H7 (cell line): ENCODE results near the gene B4GALT1. TPM values are rescaled to one million over a fixed set of nuclear protein-coding genes. Genes with fewer than 3 reads are reported as not detected.
A peak's percentile ranks its signal among the peaks of the same experiment; 100 is the strongest.
"Not testable (repeated sequence)": the region's sequence is repeated elsewhere in the genome, so short reads cannot be mapped to it uniquely, and the experiment has no call there.

Experiments
- DNase-seq: peaks from one replicate; pipeline ENCODE4 v3.0.0; 2012
- H3K27me3 ChIP-seq: 2 replicates; pipeline ENCODE4 v1.6.0; 2011; ENCODE audit warnings: mild to moderate bottlenecking, low read length; ENCODE audit not compliant: control insufficient read depth, insufficient read depth
- H3K36me3 ChIP-seq: replicated peaks from 2 replicates; pipeline ENCODE4 v1.5.1; 2011; ENCODE audit warnings: low read length; ENCODE audit not compliant: control insufficient read depth, insufficient read depth
- H3K4me3 ChIP-seq: 2 replicates; pipeline ENCODE4 v1.5.1; 2011; ENCODE audit warnings: low read depth, mild to moderate bottlenecking, control low read depth, low read length, moderate library complexity; ENCODE audit not compliant: insufficient read depth
- total RNA-seq: library from RNA; depleted of rRNA; stranded (reverse); fragments of >200 nt; shearing (Covaris generic); gene quantifications from 2 replicates; pipeline ENCODE4 v1.2.3, GENCODE V29; 2014

The B4GALT1 gene
- total RNA-seq, 1 experiment from 2014 or later = 5.5 TPM

GRCh38 chr9:33103501-33104281, 63.4 kb downstream of the B4GALT1 start:
- Histone ChIP-seq H3K36me3 (no peaks in the 10 kb centered on the region), H3K27me3 (no peaks in the 10 kb centered on the region), H3K4me3 (no peak overlapping the region)
- DNase-seq = no peak

GRCh38 chr9:33102551-33103210, 64.5 kb downstream of the B4GALT1 start:
- no peak overlapping the region for H3K4me3 ChIP-seq
- H3K36me3 ChIP-seq = no peaks in the 10 kb centered on the region
- DNase-seq = no peak
- H3K27me3 ChIP-seq = no peaks in the 10 kb centered on the region

- no peaks in the 10 kb centered on the region for H3K27me3 ChIP-seq
- no peak overlapping the region for H3K4me3 ChIP-seq
- H3K36me3 ChIP-seq = no peaks in the 10 kb centered on the region
- no peak for DNase-seq
These were observed 65.8 kb downstream of the B4GALT1 start for GRCh38 chr9:33101104-33101951.

GRCh38 chr9:33099754-33100153, 67.4 kb downstream of the B4GALT1 start:
- Histone ChIP-seq H3K36me3 (no peaks in the 10 kb centered on the region), H3K4me3 (no peak overlapping the region), H3K27me3 (no peaks in the 10 kb centered on the region)
- DNase-seq = no peak

GRCh38 chr9:33097192-33097591, 69.9 kb downstream of the B4GALT1 start:
- Histone ChIP-seq H3K27me3 (no peaks in the 10 kb centered on the region), H3K4me3 (no peak overlapping the region), H3K36me3 (no peaks in the 10 kb centered on the region)
- no peak for DNase-seq

GRCh38 chr9:33092634-33093033, 74.5 kb downstream of the B4GALT1 start:
- Histone ChIP-seq H3K27me3 (no peaks in the 10 kb centered on the region), H3K36me3 (no peaks in the 10 kb centered on the region), H3K4me3 (no peak overlapping the region)
- DNase-seq = no peak

GRCh38 chr9:33085672-33086071, 81.5 kb downstream of the B4GALT1 start:
- H3K27me3 ChIP-seq = not testable (repeated sequence)

GRCh38 chr9:33082538-33083326, 84.4 kb downstream of the B4GALT1 start:
- H3K27me3 ChIP-seq = no peaks in the 10 kb centered on the region
- H3K4me3 ChIP-seq = no peak overlapping the region
- no peaks in the 10 kb centered on the region for H3K36me3 ChIP-seq
- DNase-seq = no peak

More at GRCh38 chr9:33085672-33086071, 81.5 kb downstream of the B4GALT1 start:
- H3K4me3 ChIP-seq, H3K36me3 ChIP-seq, DNase-seq: not testable (repeated sequence)

GRCh38 chr9:33082128-33082527, 85.0 kb downstream of the B4GALT1 start:
- Histone ChIP-seq H3K27me3 (no peaks in the 10 kb centered on the region), H3K4me3 (no peak overlapping the region), H3K36me3 (no peaks in the 10 kb centered on the region)
- DNase-seq = no peak

GRCh38 chr9:33081128-33081851, 85.8 kb downstream of the B4GALT1 start:
- DNase-seq = peak; percentile 87
- no peaks in the 10 kb centered on the region for H3K36me3 ChIP-seq
- no peak overlapping the region for H3K4me3 ChIP-seq
- no peaks in the 10 kb centered on the region for H3K27me3 ChIP-seq

GRCh38 chr9:33080534-33080933, 86.6 kb downstream of the B4GALT1 start:
- Histone ChIP-seq H3K36me3 (no peaks in the 10 kb centered on the region), H3K27me3 (no peaks in the 10 kb centered on the region), H3K4me3 (no peak overlapping the region)
- DNase-seq = no peak

- Histone ChIP-seq H3K27me3 (no peaks in the 10 kb centered on the region), H3K36me3 (peaks cover 8% of the 10 kb centered on the region), H3K4me3 (peak within 1 kb of the TSS; percentile 80)
- peak; percentile 96 for DNase-seq
These were observed 90.8 kb downstream of the B4GALT1 start, which contains the start of gene SMU1 for GRCh38 chr9:33076046-33077004. Gene SMU1, minus strand, starts transcription at chr9:33076674. Its CDS starts 66 bp downstream, at chr9:33076608.

GRCh38 chr9:33068991-33069390, 98.1 kb downstream of the B4GALT1 start:
- Histone ChIP-seq H3K36me3 (peaks cover 20% of the 10 kb centered on the region), H3K4me3 (no peak overlapping the region), H3K27me3 (no peaks in the 10 kb centered on the region)
- DNase-seq = no peak
